Measurements from ENCODE around the gene C12orf50. TPM values are rescaled to one million over a fixed set of nuclear protein-coding genes. Genes with fewer than 3 reads are reported as not detected.

C12orf50 gene
- total and polyA plus RNA-seq, 9 of the 15 experiments (the other 6 are each of a cell fraction or from before 2014, with no cell fraction given), result 0.07 to 0.14 (median 0.11) TPM; not detected in 6

DNA sequence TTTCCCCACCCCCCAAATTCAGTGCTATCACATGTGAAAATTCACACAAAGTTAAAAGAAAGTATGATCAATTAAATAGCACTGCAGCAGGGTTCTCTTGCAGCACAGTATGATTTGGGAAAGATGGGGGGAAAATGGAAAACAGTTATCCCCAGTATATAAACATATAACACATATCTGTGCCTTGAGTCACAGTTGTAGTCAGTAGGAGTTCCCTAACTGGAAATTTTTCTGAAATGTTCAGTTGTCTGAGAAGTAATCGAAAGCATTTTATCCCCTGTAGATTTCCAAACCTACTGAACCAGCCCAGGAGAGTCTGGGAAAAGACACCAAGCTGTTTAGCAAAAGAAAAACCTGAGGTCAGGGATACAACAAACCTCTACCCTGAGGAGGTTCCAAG, 47.0 kb downstream of the C12orf50 start:
- Histone ChIP-seq H3K79me2 (ENCODE audit: control insufficient read depth, insufficient read depth, low read length) (no peaks in the 10 kb centered on the region), H3K36me3 (ENCODE audit: control insufficient read depth, insufficient read depth, low read length) (no peaks in the 10 kb centered on the region), H3K9ac (ENCODE audit: insufficient read depth in 1 of 2, low read depth in 2 of 2, low read length in 2 of 2) (no peak overlapping the region), H3K9me1 (ENCODE audit: control insufficient read depth, insufficient read depth, low read length) (no peaks in the 10 kb centered on the region), H4K20me1 (replicated peaks; ENCODE audit: control insufficient read depth, insufficient read depth, low read length) (no peaks in the 10 kb centered on the region), H3K4me1 (replicated peaks in 1 of 2; ENCODE audit: control insufficient read depth in 2 of 2, insufficient read depth in 2 of 2, low read length in 2 of 2) (no peaks in the 10 kb centered on the region), H3K27ac (ENCODE audit: extremely low read depth, low read depth, low read length) (no peak overlapping the region), H3K9me3 (replicated peaks; ENCODE audit: control insufficient read depth, insufficient read depth, low read depth, low read length) (no peaks in the 10 kb centered on the region), H3K27me3 (ENCODE audit: control insufficient read depth in 2 of 2, insufficient read depth in 2 of 2, low read length in 2 of 2) (no peaks in the 10 kb centered on the region), H3K4me3 (no peak overlapping the region), H3K4me2 (ENCODE audit: insufficient read depth, low read length) (no peak overlapping the region), H2AFZ (ENCODE audit: low read depth, low read length) (no peak overlapping the region)
- FAIRE-seq, result no peak
- CTCF ChIA-PET (ENCODE audit: low intra/inter-chr PET ratio), result no interaction called here
- BruUV-seq (replicated peaks), result no TSS peak
- DNase-seq (ENCODE audit: extremely low read depth in 1 of 4, low spot score in 3 of 4), result no peak
- intact Hi-C loops (cut with micrococcal nuclease), result no loop called here
- POLR2A ChIA-PET, result no interaction called here
- TF ChIP-seq PML (IDR thresholded peaks at IDR 0.05; ENCODE audit: low read length) (no peak), CCAR2 (IDR thresholded peaks at IDR 0.05; ENCODE audit: low read depth, low read length) (no peak), DPF2 (IDR thresholded peaks at IDR 0.05) (no peak), ZKSCAN1 (IDR thresholded peaks at IDR 0.05; ENCODE audit: low read depth, low read length) (no peak), CBX3 (IDR thresholded peaks at IDR 0.05; ENCODE audit: borderline replicate concordance in 1 of 2, low read length in 2 of 2) (no peak), PHF8 (IDR thresholded peaks at IDR 0.05; ENCODE audit: borderline replicate concordance, low read length) (no peak), SOX6 (IDR thresholded peaks at IDR 0.05) (no peak), ZNF239 (CRISPR knock-in tag; IDR thresholded peaks at IDR 0.05) (no peak), ZBED1 (IDR thresholded peaks at IDR 0.05) (no peak), RBM34 (IDR thresholded peaks at IDR 0.05; ENCODE audit: borderline replicate concordance, insufficient read depth, low read length) (no peak), ZNF184 (CRISPR knock-in tag; IDR thresholded peaks at IDR 0.05) (no peak)
- TF ChIP-seq, protein P1, sequence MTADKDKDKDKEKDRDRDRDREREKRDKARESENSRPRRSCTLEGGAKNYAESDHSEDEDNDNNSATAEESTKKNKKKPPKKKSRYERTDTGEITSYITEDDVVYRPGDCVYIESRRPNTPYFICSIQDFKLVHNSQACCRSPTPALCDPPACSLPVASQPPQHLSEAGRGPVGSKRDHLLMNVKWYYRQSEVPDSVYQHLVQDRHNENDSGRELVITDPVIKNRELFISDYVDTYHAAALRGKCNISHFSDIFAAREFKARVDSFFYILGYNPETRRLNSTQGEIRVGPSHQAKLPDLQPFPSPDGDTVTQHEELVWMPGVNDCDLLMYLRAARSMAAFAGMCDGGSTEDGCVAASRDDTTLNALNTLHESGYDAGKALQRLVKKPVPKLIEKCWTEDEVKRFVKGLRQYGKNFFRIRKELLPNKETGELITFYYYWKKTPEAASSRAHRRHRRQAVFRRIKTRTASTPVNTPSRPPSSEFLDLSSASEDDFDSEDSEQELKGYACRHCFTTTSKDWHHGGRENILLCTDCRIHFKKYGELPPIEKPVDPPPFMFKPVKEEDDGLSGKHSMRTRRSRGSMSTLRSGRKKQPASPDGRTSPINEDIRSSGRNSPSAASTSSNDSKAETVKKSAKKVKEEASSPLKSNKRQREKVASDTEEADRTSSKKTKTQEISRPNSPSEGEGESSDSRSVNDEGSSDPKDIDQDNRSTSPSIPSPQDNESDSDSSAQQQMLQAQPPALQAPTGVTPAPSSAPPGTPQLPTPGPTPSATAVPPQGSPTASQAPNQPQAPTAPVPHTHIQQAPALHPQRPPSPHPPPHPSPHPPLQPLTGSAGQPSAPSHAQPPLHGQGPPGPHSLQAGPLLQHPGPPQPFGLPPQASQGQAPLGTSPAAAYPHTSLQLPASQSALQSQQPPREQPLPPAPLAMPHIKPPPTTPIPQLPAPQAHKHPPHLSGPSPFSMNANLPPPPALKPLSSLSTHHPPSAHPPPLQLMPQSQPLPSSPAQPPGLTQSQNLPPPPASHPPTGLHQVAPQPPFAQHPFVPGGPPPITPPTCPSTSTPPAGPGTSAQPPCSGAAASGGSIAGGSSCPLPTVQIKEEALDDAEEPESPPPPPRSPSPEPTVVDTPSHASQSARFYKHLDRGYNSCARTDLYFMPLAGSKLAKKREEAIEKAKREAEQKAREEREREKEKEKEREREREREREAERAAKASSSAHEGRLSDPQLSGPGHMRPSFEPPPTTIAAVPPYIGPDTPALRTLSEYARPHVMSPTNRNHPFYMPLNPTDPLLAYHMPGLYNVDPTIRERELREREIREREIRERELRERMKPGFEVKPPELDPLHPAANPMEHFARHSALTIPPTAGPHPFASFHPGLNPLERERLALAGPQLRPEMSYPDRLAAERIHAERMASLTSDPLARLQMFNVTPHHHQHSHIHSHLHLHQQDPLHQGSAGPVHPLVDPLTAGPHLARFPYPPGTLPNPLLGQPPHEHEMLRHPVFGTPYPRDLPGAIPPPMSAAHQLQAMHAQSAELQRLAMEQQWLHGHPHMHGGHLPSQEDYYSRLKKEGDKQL (CRISPR knock-in tag; IDR thresholded peaks at IDR 0.05; ENCODE audit: borderline replicate concordance), result no peak
- TF ChIP-seq, protein P2, sequence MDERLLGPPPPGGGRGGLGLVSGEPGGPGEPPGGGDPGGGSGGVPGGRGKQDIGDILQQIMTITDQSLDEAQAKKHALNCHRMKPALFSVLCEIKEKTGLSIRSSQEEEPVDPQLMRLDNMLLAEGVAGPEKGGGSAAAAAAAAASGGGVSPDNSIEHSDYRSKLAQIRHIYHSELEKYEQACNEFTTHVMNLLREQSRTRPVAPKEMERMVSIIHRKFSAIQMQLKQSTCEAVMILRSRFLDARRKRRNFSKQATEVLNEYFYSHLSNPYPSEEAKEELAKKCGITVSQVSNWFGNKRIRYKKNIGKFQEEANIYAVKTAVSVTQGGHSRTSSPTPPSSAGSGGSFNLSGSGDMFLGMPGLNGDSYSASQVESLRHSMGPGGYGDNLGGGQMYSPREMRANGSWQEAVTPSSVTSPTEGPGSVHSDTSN (CRISPR knock-in tag; IDR thresholded peaks at IDR 0.05; ENCODE audit: low read depth), result no peak
- TF ChIP-seq, protein P2 (tag; conservative IDR thresholded peaks at IDR 0.05; ENCODE audit: low read depth), result no peak
- in situ Hi-C loops (cut with MboI), result no loop called here
- WGBS (ENCODE audit: insufficient coverage, low coverage, missing lambda C conversion rate), result 20% methylated on average over 1 of the region's 1 CpG
- no peak for ATAC-seq
